Activated CD4-positive, alpha-beta T cell treated with anti-CD3 and anti-CD28 coated beads, Interleukin-2, Interleukin-4, amounts not matched to agents 100 ng/mL and 50 ng/mL, durations not matched to agents 16 hours and 8 hours (primary cell): ENCODE results near the gene COMP.
"Not testable (repeated sequence)": the region's sequence is repeated elsewhere in the genome, so short reads cannot be mapped to it uniquely, and the experiment has no call there.

Experiments
- DNase-seq: peaks from one replicate; pipeline ENCODE4 v3.0.0-alpha.2; 2020; ENCODE audit warnings: low spot score

The COMP gene

GRCh38 chr19:18745931-18746330 is 45.2 kb downstream of the COMP start:
- DNase-seq, result no peak

GRCh38 chr19:18745012-18745735 is 45.9 kb downstream of the COMP start:
- DNase-seq, result no peak

DNA sequence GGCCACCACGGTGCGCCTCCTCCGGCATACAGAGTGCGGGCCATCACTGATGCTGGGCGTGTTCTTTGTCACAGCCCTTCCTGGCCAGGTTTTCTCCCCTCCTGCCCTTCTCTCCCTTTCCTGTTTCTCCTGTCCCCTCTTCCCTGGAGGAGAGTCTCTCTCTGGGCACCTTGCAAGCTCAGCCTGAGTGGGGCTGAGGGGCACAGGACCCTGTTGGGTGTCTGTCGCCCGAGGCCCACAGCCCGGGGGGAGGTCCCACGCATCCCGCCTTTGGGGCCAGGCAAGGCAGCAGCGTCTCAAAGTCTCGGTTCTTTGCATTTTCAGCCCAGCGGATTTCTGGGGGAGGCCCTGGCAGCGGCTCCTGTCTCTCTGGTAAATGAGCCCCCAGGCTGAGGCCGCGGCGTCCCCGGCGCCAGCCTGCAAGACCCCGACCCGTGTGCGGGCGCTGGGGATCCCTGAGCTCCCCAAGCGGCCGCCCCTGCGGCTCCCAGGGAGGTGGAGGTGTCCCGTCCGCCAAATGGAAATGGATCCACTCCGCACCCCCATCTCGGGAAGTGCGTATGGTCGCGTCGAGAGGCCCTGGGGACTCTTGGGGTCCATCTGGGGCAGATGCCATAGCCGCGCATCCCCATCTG is 47.2 kb downstream of the COMP start:
- DNase-seq, result no peak

- DNase-seq, result no peak
Measured at GRCh38 chr19:18742838-18743783, 48.0 kb downstream of the COMP start.

- no peak for DNase-seq
Measured at GRCh38 chr19:18742324-18742723, 48.8 kb downstream of the COMP start.

DNA sequence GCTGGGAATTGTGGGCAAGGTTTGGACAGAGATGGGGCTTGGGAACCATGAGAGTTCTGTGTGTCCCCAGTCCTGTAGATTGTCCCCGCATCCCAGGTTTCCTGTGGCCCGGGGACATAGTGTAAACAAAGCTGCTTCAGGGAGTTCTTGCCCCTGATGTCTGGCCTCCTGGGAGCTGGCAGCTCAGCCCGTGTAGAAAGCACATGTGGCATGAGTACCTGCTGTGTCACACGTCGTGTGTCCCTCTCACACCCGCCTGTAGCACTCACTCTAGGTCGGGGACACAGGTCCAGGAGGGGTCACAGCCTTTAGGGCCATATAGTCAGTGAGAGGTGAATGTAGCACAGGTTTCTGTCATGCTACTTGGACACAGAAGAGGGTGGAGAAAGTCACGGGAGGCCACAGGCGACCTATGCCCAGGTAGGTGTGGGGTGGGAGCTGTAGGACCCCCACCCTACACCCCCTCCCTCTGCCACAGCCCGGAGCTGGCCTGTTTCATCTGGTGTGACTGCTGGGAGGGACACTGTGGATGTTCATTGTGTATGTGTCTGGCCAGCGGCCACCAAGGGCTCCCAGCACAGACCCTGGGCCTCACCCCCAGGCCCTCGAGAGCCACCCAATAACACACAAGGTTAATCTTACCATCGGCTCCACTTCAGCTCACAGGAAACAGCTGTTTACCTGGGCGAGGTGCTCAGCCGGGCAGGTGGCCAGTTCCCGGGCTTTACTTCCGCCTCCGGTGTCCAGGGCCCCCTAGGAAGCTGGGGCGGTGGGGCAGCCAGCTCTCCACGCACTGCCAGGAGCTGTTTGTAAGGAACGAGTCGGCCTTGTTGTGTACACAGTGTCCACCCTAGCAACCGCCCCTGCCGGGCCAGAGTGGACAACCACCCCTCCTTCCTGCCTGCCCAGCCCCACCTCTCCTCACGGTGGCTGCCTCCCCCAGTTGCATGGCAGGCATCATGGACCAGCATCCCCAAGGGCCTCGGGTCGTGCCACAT is 49.7 kb downstream of the COMP start:
- no peak for DNase-seq

GRCh38 chr19:18738961-18739690 is 52.0 kb downstream of the COMP start:
- no peak for DNase-seq

DNA sequence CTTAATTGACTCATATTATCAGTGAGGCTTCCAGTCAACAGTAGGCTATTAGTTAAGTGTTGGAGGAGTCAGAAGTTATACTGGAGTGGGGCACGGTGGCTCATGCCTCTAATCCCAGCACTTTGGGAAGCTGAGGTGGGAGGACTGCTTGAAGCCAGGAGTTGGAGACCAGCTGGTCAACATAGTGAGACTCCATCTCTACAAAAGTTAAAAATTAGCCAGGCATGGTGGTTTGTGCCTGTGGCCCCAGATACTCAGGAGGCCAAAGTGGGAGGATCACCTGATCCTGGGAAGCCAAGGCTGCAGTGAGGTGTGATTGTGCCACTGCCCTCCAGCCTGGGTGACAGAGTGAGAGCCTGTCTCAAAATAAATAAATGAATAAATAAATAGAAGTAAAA is 53.2 kb downstream of the COMP start:
- DNase-seq, result no peak

DNA sequence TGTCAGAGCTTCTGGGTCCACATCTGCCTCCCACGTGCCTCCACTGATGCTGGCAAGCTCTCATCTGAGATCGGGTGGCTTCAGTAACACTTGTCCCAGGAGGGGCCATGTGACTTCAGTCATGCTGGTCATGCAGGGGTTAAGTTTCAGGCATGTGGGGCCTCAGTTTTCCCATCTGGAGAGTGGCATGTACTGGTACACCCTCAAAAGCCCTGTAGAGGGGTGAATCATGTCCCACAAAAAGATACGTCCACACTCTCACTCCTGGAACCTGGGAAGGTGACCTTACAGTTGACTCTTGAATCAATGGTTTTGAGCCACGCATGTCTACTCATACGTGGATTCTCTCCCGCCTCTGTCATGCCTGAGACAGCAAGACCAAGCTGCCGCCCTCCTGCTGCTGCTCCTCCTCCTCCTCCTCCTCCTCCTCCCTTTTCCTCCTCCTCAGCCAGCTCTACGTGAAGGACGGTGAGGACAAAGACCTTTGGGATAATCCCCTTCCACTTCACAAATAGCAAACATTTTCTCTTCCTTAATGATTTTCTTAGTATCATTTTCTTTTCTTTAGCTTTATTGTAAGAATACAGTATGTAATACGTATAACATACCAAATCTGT is 53.7 kb downstream of the COMP start:
- DNase-seq, result no peak

GRCh38 chr19:18736415-18737336 is 54.4 kb downstream of the COMP start:
- no peak for DNase-seq

DNA sequence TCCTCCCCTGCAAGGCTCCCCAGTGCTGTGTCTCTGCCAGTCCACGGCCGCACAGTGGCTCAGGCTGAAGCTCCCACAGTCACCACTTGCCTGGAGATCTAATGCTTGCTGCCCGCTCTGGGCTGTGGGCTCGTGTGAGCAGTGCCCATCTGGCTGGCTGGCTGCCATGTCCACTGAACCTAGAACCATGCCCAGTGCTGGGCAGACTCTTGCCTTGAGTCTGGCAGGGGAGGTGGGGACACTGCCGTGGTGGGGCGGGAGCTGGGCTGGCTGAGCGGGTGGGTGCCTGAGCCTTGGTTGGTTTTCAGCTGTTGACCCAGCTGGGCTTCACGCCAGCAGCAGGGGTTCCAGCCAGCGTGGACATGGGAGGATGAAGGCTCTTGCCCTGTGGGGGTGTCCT is 55.4 kb downstream of the COMP start:
- DNase-seq, result no peak

DNA sequence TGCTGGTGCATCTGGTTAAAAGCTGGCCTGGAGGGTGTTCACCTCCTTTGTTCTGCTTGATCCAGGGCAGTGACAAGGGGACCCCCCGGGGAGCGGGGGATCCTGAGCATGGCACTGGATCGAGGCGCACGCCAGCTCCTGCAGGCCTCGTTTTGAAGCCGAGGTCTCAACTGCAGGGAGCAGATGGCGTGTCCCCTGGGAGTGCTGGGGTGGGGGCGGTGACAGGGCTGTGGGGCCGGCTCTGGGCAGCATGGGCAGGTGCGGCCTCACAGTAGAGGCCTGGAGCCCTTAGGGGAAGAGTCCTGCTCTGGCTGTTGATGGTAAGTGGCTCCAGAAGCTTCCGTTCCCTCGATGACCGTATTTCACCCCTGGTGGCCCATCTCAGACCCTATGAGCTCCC is 55.8 kb downstream of the COMP start:
- DNase-seq, result no peak

- not testable (repeated sequence) for DNase-seq
Measured at GRCh38 chr19:18733762-18734332, 57.3 kb downstream of the COMP start.

DNA sequence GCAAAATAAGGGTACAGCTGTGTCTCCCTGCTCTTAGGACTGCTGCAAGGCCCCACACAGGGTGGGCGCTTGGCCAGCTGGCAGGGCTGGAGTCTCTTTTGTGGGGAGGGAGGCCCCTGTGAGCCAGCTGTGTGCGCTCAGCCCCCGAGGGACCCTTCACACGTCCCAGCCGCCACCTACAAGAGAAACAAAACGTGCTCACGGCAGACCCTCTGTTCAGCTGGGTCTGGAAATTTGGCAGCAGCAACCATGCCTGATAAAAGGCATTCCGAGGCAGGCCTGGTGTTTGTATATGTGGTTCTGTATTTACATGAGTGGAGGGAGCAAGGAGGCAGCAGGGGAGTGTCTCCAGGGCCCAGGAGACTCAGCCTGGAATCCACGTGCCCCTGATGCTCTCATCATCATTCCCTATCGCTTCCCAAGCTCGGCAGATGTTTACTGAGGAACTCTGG is 57.9 kb downstream of the COMP start:
- no peak for DNase-seq
